Stimulated activated CD8-positive, alpha-beta memory T cell treated with anti-CD3 and anti-CD28 coated beads, Interleukin-2, amount 100 ng/mL, for 48 hours (primary cell): ENCODE measurements around the gene EEF2.
"Not testable (repeated sequence)": the region's sequence is repeated elsewhere in the genome, so short reads cannot be mapped to it uniquely, and the experiment has no call there.

ENCODE experiments used
- DNase-seq, 2 donors: peaks; one replicate each; pipeline ENCODE4 v3.0.0-alpha.2; 2020; ENCODE audit warnings: low read depth in 2 of 2

Gene EEF2

DNA sequence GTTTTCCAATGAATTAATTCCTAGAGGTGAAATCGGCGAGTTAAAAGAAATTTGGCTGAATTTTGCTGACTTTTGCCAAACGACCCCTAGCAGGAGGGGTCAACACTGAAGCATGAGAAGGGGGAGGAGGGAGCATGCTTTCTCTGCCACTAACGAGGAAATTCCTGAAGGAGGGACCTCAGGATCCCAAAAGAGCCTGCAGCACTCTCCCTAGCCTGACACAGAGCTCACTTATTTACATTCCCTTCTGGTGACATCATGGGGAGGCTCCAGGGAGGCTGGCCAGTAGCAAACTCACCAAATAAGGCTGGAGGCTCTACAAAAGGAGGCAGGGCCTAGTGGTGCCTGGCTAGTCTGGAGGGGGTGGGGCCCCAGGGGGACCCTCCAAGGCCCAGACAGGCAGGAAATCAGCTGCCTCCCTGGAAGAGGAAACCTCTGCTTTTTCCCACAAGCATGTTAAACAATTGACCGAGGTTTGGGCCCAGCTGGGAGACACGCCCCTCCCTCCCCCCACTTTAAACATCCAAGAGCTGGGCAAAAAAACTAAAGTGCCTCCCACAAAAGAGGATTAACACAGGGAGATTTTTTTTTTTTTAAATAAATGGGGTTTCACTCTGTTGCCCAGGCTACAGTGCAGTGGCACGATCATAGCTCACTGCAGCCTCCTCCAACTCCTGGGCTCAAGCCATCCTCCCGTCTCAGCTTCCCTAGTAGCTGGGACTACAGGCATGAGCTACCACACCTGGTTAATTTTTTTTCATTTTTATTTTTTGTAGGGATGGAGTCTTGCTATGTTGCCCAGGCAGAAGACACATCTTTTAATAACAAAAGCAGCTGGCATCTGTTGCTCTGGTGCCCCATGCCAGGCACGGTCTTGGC is 16.5 kb downstream of the EEF2 start:
- DNase-seq: no peak

GRCh38 chr19:3967983-3968382 is 17.3 kb downstream of the EEF2 start:
- DNase-seq: not testable (repeated sequence)

DNA sequence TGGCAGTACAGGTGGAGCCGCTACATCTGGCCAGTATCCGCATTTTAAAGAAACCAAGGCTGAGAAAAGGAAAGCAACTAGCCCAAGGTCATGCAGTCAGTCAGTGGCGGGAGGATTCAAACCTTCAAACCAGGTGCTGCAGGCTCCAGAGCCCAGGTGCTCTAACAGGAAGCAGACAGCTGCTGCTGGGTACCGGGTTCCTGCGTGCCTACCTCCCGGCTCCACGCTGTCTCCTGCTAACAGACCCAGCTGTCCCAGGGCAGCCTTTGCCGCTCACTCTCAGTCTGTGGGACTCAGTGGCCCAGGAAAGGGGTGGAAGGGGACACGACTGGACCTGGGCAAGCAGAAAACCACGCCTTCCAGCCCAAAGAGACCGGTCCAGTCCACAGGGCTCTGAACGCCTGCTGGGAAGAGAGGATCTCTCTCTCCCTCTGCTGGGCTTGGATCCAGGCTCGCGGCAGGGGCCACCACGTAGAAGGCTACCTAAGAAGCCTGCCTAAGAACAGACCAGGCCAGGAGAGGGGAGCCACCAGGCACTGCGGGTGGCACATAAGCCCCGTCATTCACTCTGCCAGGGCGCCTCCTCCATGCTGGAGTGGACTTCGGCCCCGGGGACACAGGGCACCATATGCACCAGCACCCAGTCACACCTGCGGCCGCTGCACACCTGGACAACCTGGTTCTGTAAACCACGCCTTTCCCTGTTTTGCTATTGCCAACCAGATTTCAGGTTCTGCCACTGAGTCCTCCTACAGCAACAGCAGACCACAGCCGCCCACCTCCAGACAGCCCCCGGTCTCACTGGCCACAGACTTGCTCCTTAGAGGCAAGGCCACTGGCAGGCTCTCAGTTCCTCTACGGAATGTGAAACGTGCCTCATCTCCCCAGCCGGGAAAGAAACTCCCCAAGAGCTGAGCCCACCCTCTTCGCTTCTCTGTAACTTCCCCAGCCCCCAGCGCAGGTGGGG is 18.9 kb downstream of the EEF2 start:
- DNase-seq: no peak

DNA sequence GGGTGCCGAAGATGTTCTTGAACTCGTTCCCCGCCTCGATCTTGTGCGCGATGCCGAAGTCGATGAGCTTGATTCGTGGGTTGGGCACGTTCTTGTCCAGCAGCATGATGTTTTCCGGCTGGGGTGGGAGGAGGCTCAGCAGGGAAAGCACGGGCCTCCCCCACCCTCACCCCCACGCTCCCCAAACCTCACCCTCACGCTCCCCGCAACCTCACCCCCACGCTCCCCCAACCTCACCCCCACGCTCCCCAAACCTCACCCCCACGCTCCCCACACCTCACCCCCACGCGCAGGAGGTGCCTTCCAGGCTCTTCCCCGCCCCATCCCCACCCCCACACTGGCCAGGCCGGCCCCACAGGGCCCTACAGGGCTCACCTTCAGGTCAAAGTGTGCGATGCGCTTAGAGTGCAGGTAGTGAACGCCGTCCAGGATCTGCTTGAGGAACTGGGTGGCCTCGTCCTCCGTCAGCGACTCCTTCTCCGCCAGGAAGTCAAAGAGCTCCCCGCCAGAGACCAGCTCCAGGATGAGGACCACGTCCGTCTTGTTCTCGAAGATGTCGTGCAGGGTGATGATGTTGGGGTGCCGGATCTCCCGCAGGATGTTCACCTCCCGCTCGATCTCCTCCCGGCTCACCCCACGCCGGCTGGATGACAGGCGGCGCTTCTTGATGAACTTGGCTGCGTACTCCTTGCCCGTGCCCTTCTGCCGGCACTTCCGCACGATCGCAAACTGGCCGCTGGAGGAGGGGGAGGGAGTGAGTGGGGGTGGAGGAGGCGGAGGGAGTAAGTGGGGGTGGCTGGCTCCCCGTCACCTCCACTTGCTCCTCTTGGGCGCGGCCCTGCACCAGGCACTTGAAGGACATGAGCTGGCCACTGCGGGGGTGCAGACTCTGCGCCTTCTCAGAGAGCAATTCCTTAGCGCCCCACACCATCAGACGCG is 20.7 kb downstream of the EEF2 start:
- no peak for DNase-seq

DNA sequence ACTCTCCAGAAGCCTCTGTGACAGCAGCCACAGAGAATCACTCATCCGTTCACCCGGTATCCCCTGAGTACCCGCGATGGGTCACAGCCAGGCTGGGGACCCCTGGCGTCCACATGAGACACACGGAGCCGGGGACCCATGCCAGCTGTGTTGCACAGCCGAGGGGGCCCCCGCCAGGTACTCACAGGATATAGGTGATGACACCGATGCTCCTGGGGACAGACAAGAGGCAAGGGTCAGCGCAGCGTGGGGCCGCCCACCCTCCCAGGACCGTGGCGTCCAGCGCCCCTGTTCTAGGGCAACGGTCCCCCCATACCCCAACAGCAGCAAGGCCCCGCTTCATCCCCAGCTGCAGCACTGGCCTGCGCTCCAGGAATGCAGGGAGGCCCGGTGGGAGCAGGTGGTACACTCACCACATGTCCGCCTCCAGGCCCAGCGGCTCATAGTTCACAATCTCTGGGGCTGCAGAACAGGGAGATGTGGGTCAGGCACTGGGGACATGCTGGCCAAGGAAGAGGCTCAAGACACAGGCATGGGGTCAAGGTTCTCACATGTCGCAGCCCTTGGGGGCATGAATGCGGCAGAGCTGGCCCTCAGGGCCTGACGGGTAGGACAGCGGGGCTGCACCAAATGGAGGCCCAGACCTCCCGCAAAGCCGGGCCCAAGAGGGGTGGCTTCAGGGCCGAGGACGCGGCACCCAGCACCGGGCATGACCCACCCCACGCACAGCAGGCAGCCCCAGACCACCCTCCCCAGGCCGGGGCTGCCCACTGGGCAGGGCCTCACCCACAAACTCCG is 21.6 kb downstream of the EEF2 start:
- DNase-seq: no peak

GRCh38 chr19:3961007-3961406 is 24.3 kb downstream of the EEF2 start:
- no peak for DNase-seq

DNA sequence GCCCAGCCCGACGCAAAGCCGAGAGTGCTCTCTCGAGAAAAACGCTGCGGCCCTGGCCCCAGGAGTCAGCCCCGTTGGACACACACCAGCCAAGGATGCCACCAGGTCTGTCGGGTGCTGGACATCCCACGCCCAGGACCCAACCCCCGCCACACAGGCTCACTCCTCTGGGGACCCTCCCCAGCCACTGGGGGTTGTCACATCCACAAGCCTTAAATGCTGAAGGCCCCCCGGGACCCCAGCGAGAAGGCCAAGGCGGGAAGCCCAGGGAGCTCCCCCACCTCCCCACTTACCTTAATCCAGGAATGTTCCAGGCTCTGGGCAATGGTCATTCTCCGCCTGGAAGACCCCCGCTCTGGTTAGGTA is 25.5 kb downstream of the EEF2 start:
- DNase-seq: no peak

GRCh38 chr19:3958836-3959765 is 26.2 kb downstream of the EEF2 start:
- no peak for DNase-seq

- no peak for DNase-seq
Measured at GRCh38 chr19:3955688-3956087, 29.6 kb downstream of the EEF2 start.

DNA sequence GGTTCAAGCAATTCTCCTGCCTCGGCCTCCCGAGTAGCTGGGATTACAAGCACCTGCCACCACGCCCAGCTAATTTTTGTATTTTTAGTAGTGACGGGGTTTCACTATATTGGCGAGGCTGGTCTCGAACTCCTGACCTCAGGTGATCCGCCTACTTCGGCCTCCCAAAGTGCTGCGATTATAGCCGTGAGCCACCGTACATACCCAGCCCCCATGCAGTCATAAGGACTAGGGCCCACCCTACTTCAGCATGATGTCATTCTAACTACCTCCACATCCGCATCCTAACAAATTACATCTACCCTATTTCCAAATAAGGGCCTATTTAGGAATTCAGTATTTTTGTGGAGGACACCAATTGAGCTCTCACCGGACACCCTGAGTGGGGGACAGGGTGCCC is 30.0 kb downstream of the EEF2 start:
- not testable (repeated sequence) for DNase-seq

DNA sequence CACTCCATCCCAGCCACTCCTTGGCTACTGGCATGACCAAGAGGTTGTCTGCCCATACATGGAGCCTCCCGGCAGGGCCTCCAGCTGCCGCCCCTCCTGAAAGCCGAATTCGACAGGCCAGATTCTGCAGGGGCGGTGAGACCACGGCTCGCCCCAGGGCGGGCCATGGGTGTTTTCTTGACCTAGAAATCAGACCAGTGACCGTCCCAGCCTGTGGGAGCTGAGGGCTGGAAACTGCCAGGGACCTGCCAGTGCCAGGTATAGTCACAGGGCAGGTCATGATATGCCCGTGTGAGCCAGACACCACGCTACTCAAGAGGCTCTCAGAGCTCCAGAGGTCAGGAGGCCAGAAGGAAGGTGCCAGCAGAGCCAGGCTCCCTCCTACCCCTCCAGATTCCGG is 31.2 kb downstream of the EEF2 start:
- no peak for DNase-seq

- not testable (repeated sequence) for DNase-seq
Measured at GRCh38 chr19:3952755-3953276, 32.4 kb downstream of the EEF2 start.

DNA sequence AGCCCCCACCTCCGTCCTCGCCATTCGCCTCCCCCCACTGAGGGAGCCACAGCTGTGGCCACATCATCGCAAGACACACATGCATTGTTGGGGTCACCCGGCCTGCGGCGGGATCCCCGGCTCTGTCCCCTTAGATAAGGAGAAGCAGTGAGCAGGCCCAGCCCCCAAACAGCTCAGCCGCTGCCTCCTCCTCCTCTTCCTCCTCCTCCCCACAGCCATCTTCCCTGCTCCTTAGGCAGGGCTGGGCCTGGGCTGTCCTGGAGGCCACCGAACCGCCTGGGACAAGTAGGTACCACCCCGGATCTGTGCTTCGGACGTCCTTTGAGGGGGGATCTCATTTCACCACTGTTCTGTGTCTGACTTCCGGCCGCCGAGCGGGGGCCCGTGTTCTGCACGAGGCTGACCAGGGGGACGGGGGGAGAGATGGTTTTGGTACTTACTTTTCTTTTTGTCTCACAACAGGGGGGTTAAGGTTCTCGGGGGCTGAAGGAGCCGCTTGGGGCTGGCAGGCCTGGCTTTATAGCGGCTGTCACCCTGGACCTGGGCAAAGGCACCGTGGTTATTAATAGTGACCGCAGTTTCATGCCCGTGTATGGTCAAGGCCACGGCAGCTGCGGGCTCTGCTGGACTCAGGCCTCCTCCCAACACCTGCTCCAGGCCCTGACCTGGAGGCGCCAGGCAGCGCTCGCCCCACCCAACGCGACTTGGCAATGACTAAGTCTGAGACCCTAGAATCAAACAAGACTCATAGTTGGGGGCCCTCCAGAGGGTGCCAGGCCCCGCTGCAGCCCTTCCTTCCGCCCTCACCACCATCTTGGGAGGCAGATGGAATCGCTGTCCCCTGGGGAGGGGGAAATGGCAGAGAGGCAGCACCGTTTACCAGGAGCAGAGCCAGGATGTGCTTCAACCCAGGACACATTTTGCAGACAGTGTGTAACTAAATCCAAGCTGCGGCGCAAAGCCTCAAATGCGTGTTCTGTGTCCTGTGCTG is 34.1 kb downstream of the EEF2 start:
- peak in 1 of 2 donors; percentile 23 for DNase-seq

GRCh38 chr19:3949997-3950859 is 35.0 kb downstream of the EEF2 start:
- DNase-seq: no peak

- DNase-seq: no peak
Measured at GRCh38 chr19:3949294-3949693, 36.0 kb downstream of the EEF2 start.

DNA sequence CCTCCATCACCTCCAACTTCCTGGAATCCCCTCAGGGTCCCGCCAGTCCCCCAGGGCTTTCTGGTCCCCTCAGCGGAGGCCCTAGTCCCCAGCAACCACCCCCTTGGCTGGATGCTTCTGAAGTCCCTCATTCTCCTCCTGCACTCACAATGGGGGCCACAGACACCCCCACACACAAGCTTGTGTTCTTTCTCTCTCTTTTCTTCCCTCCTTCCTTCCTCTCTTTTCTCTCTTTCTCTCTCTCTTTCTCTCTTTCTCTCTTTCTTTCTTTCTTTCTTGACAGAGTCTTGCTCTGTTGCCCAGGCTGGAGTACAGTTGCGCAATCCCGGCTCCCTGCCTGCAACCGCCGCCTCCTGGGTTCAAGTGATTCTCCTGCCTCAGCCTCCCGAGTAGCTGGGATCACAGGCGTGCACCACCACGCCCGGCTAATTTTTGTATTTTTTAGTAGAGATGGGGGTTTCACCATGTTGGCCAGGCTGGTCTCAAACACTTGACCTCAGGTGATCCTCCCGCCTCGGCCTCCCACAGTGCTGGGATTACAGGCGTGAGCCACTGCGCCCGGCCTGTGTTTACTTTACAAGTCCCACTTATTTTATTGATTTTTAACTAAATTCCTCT is 37.8 kb downstream of the EEF2 start:
- not testable (repeated sequence) for DNase-seq

- DNase-seq: no peak
Measured at GRCh38 chr19:3945838-3946237, 39.4 kb downstream of the EEF2 start.
